Mesenchymal stem cell (in vitro differentiated cells and primary cell): ENCODE results near the gene HEG1.
A peak's percentile ranks its signal among the peaks of the same experiment; 100 is the strongest.

Experiments
- DNase-seq: peaks from one replicate; pipeline ENCODE4 v3.0.0-alpha.2; 2013
- H2AFZ ChIP-seq: one replicate; pipeline ENCODE4 v1.6.1; 2013; ENCODE audit warnings: low read depth, mild to moderate bottlenecking, control low read depth, inconsistent platforms, low read length, moderate library complexity
- H2AK5ac ChIP-seq: 2 replicates; pipeline ENCODE4 v1.6.1; 2013; ENCODE audit warnings: low read length, moderate library complexity, mild to moderate bottlenecking, inconsistent platforms; ENCODE audit not compliant: severe bottlenecking
- H2BK120ac ChIP-seq: one replicate; pipeline ENCODE4 v1.6.1; 2013; ENCODE audit warnings: low read depth, mild to moderate bottlenecking, inconsistent platforms, low read length, moderate library complexity
- H2BK12ac ChIP-seq, 2 experiments: one replicate each; pipeline ENCODE4 v1.6.1; 2013; ENCODE audit warnings: inconsistent platforms in 2 of 2, low read length in 2 of 2, mild to moderate bottlenecking in 2 of 2, moderate library complexity in 2 of 2, control low read depth in 1 of 2
- H2BK15ac ChIP-seq: one replicate; pipeline ENCODE4 v1.6.1; 2013; ENCODE audit warnings: mild to moderate bottlenecking, low read depth, inconsistent platforms; ENCODE audit not compliant: poor library complexity, severe bottlenecking
- H2BK5ac ChIP-seq: 2 replicates; pipeline ENCODE4 v1.6.1; 2013; ENCODE audit warnings: low read depth, mild to moderate bottlenecking, low read length, control low read depth, inconsistent platforms; ENCODE audit not compliant: poor library complexity, severe bottlenecking
- H3K14ac ChIP-seq, 2 experiments: one replicate each; pipeline ENCODE4 v1.6.1; 2013; ENCODE audit warnings: inconsistent platforms in 2 of 2, low read length in 2 of 2, control low read depth in 1 of 2, mild to moderate bottlenecking in 1 of 2, moderate library complexity in 1 of 2
- H3K18ac ChIP-seq, 2 experiments: one replicate each; pipeline ENCODE4 v1.6.1; 2013; ENCODE audit warnings: inconsistent platforms in 2 of 2, low read length in 2 of 2, control low read depth in 1 of 2, low read depth in 1 of 2, mild to moderate bottlenecking in 1 of 2
- H3K23ac ChIP-seq, 2 experiments: one replicate each; pipeline ENCODE4 v1.6.1; 2013; ENCODE audit warnings: inconsistent platforms in 2 of 2, low read length in 2 of 2, mild to moderate bottlenecking in 2 of 2, moderate library complexity in 2 of 2, control low read depth in 1 of 2
- H3K27ac ChIP-seq: 2 replicates; pipeline ENCODE4 v1.5.1; 2013; ENCODE audit warnings: mild to moderate bottlenecking, moderate library complexity, low read length, control low read depth, inconsistent platforms; ENCODE audit not compliant: poor library complexity, severe bottlenecking
- H3K27me3 ChIP-seq, 2 experiments: 2 replicates each; pipeline versions ENCODE4 v1.6.1 to v1.7.0; 2013; ENCODE audit warnings: low read length in 2 of 2, mild to moderate bottlenecking in 2 of 2, moderate library complexity in 2 of 2, control low read depth in 1 of 2, inconsistent platforms in 1 of 2; ENCODE audit not compliant: control insufficient read depth in 1 of 2, insufficient read depth in 1 of 2
- H3K36me3 ChIP-seq, 2 experiments: 2 replicates each; pipeline versions ENCODE4 v1.6.1 to v1.7.0; 2013; ENCODE audit warnings: low read length in 2 of 2, control low read depth in 1 of 2, inconsistent platforms in 1 of 2, low read depth in 1 of 2, mild to moderate bottlenecking in 1 of 2; ENCODE audit not compliant: insufficient read depth in 2 of 2, control insufficient read depth in 1 of 2
- H3K4ac ChIP-seq, 2 experiments: one replicate each; pipeline ENCODE4 v1.6.1; 2013; ENCODE audit warnings: inconsistent platforms in 2 of 2, low read length in 2 of 2, mild to moderate bottlenecking in 2 of 2, moderate library complexity in 2 of 2, control low read depth in 1 of 2, low read depth in 1 of 2
- H3K4me1 ChIP-seq: 2 replicates; pipeline ENCODE4 v1.6.1; 2013; ENCODE audit warnings: low read depth, low read length, control low read depth; ENCODE audit not compliant: control insufficient read depth, insufficient read depth
- H3K4me2 ChIP-seq: 2 replicates; pipeline ENCODE4 v1.6.1; 2013; ENCODE audit warnings: low read length, mild to moderate bottlenecking, inconsistent platforms; ENCODE audit not compliant: poor library complexity, severe bottlenecking
- H3K4me3 ChIP-seq, 2 experiments: 2 replicates each; pipeline versions ENCODE4 v1.5.1 to v1.7.0; 2013; ENCODE audit warnings: low read length in 2 of 2, mild to moderate bottlenecking in 2 of 2, control low read depth in 1 of 2, low read depth in 1 of 2; ENCODE audit not compliant: insufficient read depth in 1 of 2
- H3K79me1 ChIP-seq: replicated peaks from 2 replicates; pipeline ENCODE4 v1.6.1; 2013; ENCODE audit warnings: mild to moderate bottlenecking, control low read depth, low read length, inconsistent platforms; ENCODE audit not compliant: poor library complexity, severe bottlenecking
- H3K9ac ChIP-seq: 2 replicates; pipeline ENCODE4 v1.7.0; 2013; ENCODE audit warnings: mild to moderate bottlenecking, low read length, moderate library complexity
- H3K9me3 ChIP-seq: 2 replicates; pipeline ENCODE4 v1.7.0; 2013; ENCODE audit warnings: mild to moderate bottlenecking, low read length; ENCODE audit not compliant: control insufficient read depth
- H4K8ac ChIP-seq: one replicate; pipeline ENCODE4 v1.6.1; 2013; ENCODE audit warnings: inconsistent platforms, mild to moderate bottlenecking, low read length, moderate library complexity
- H4K91ac ChIP-seq: one replicate; pipeline ENCODE4 v1.6.1; 2013; ENCODE audit warnings: mild to moderate bottlenecking, low read length, inconsistent platforms
- WGBS: methylation state at CpG from one replicate; pipeline ENCODE4 v1.1.7; 2013; ENCODE audit warnings: mixed read lengths; 5-methylcytosine and 5-hydroxymethylcytosine counted together

Gene HEG1

GRCh38 chr3:124920718-124921117 lies 135.1 kb downstream of the HEG1 start:
- WGBS: 85% methylated on average over 1 of the region's 5 CpGs

DNA sequence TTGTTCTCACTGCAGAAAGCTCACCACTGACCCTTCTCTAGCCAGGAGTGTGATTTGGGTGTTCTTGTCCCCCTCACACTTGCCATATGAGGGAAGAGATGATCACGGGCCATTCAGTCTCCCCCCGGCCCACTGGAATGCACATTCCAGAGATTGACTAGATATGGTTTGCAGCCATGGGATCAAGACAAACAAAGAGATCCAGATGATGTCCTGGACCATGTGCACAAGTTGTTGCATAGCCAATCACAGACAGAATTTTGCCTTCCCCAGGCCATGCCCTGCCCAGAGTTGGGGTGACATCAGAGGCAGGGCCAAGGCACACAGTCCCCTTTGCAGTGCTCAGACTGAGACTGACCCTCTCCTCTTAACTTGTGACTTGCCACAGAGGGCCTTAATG lies 136.0 kb downstream of the HEG1 start:
- Histone ChIP-seq H3K4me2 (no peak overlapping the region), H2BK120ac (no peak overlapping the region), H3K23ac (peak overlapping the region in 1 of 2 experiments; percentile 46), H3K9ac (no peak overlapping the region), H3K27me3 (peaks cover 7 to 11% of the 10 kb centered on the region in 2 experiments), H3K4me1 (peaks cover 2% of the 10 kb centered on the region), H3K4me3 (no peak overlapping the region), H3K27ac (no peak overlapping the region), H3K14ac (no peak overlapping the region), H3K79me1 (no peaks in the 10 kb centered on the region), H3K4ac (no peak overlapping the region), H2AK5ac (no peak overlapping the region), H3K36me3 (no peaks in the 10 kb centered on the region), H2AFZ (no peak overlapping the region), H3K9me3 (no peaks in the 10 kb centered on the region), H2BK5ac (no peak overlapping the region), H2BK15ac (no peak overlapping the region), H2BK12ac (no peak overlapping the region), H4K8ac (no peak overlapping the region), H3K18ac (no peak overlapping the region), H4K91ac (no peak overlapping the region)
- peak; percentile 32 for DNase-seq
- WGBS: 26% methylated on average over 2 of the region's 2 CpGs

More at GRCh38 chr3:124920718-124921117, 135.1 kb downstream of the HEG1 start:
- no peak overlapping the region for H3K4me2 ChIP-seq
- DNase-seq: no peak
- no peak overlapping the region for H2BK12ac ChIP-seq
- no peak overlapping the region for H3K23ac ChIP-seq
- no peak overlapping the region for H3K14ac ChIP-seq
- no peaks in the 10 kb centered on the region for H3K9me3 ChIP-seq
- H3K36me3 ChIP-seq: no peaks in the 10 kb centered on the region
- no peak overlapping the region for H2AK5ac ChIP-seq
- no peak overlapping the region for H3K4me3 ChIP-seq
- H3K4me1 ChIP-seq: peaks cover 2% of the 10 kb centered on the region
- H2AFZ ChIP-seq: no peak overlapping the region
- H4K8ac ChIP-seq: no peak overlapping the region
- no peak overlapping the region for H4K91ac ChIP-seq
- H3K79me1 ChIP-seq: no peaks in the 10 kb centered on the region
- peak overlapping the region in 1 of 2 experiments; percentile 35 for H3K4ac ChIP-seq
- H3K9ac ChIP-seq: no peak overlapping the region
- no peak overlapping the region for H2BK15ac ChIP-seq
- H2BK5ac ChIP-seq: no peak overlapping the region
- no peak overlapping the region for H3K27ac ChIP-seq
- no peak overlapping the region for H3K18ac ChIP-seq
- peaks cover 0 to 11% of the 10 kb centered on the region in 2 experiments for H3K27me3 ChIP-seq
- H2BK120ac ChIP-seq: no peak overlapping the region

DNA sequence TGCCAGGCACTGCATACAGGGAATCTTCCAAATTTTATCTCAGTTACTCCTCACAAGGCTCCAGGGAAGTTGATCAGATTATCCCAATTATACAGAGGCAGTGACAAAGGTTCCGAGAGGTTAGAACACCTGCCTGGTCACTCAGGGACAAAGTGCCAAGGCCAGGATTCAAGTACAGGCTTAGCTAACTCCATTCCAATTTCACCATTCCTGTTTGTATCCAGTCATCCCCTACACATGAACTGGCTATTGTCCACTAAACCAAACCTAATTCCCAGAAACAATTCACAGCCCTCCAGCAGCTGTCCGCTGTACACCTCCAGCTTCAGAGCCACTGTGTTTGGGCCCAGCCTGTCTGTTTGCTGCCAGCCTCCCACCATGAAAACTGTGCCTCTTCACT lies 137.3 kb downstream of the HEG1 start:
- Histone ChIP-seq H3K4me2 (no peak overlapping the region), H3K23ac (no peak overlapping the region), H3K27me3 (peaks cover 7 to 11% of the 10 kb centered on the region in 2 experiments), H3K9ac (no peak overlapping the region), H2BK5ac (no peak overlapping the region), H2BK15ac (no peak overlapping the region), H2BK12ac (no peak overlapping the region), H2BK120ac (no peak overlapping the region), H3K4me3 (no peak overlapping the region), H3K14ac (no peak overlapping the region), H2AK5ac (no peak overlapping the region), H3K36me3 (no peaks in the 10 kb centered on the region), H4K91ac (no peak overlapping the region), H4K8ac (peak overlapping the region; percentile 64), H3K4ac (no peak overlapping the region), H3K18ac (no peak overlapping the region), H3K4me1 (peaks cover 2% of the 10 kb centered on the region), H3K79me1 (no peaks in the 10 kb centered on the region), H3K27ac (no peak overlapping the region), H3K9me3 (no peaks in the 10 kb centered on the region), H2AFZ (no peak overlapping the region)
- no peak for DNase-seq
- WGBS: 98% methylated on average over 2 of the region's 2 CpGs

- Histone ChIP-seq H4K91ac (no peak overlapping the region), H3K23ac (no peak overlapping the region), H2AK5ac (no peak overlapping the region), H3K36me3 (no peaks in the 10 kb centered on the region), H3K18ac (no peak overlapping the region), H2BK120ac (no peak overlapping the region), H3K4me1 (peaks cover 2% of the 10 kb centered on the region), H3K9me3 (no peaks in the 10 kb centered on the region), H3K9ac (peak overlapping the region; percentile 32), H2BK12ac (no peak overlapping the region), H2BK5ac (no peak overlapping the region), H3K79me1 (no peaks in the 10 kb centered on the region), H4K8ac (no peak overlapping the region), H3K27me3 (peaks cover 7 to 16% of the 10 kb centered on the region in 2 experiments), H2AFZ (no peak overlapping the region), H3K4me2 (no peak overlapping the region), H2BK15ac (no peak overlapping the region), H3K4me3 (no peak overlapping the region), H3K14ac (no peak overlapping the region), H3K4ac (no peak overlapping the region), H3K27ac (no peak overlapping the region)
- 83% methylated on average over 6 of the region's 8 CpGs for WGBS
- no peak for DNase-seq
Observed at GRCh38 chr3:124916837-124917409, 138.9 kb downstream of the HEG1 start.
